ENCODE results near the gene IL25. TPM values are rescaled to one million over a fixed set of nuclear protein-coding genes. Genes with fewer than 3 reads are reported as not detected.

IL25 gene
- polyA plus RNA-seq, 1 donor (not counting 4 experiments of a cell fraction or from before 2014, with no cell fraction given) = not detected

DNA sequence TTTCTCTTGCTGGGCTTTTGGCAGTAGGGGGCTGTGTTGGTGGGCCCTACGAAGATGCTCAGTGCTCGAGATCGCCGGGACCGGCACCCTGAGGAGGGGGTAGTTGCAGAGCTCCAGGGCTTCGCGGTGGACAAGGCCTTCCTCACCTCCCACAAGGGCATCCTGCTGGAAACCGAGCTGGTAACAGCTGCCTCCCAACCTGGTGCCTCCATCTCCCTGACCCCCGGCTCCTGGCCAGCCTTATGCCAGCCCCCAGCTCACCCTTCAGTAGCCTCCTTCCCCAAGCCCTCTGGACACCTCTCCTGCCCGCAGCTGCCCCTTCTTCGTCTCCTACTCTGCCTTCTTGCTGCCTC, 4.6 kb downstream of the IL25 start:
- Histone ChIP-seq H3K36me3 (ENCODE audit: control insufficient read depth in 2 of 2, extremely low read depth in 1 of 2, insufficient read depth in 2 of 2, low read length in 2 of 2) (no peaks in the 10 kb centered on the region), H3K4me1 (ENCODE audit: control insufficient read depth, extremely low read depth, insufficient read depth, low read length) (no peaks in the 10 kb centered on the region), H3K27me3 (ENCODE audit: control insufficient read depth, extremely low read depth, insufficient read depth, low read length) (peaks cover 7% of the 10 kb centered on the region), H3K27ac (ENCODE audit: control insufficient read depth, insufficient read depth, low read length) (no peak overlapping the region), H3K9me1 (ENCODE audit: control insufficient read depth, extremely low read depth, insufficient read depth, low read length) (no peaks in the 10 kb centered on the region), H3K9ac (ENCODE audit: control insufficient read depth, extremely low read depth, insufficient read depth, low read length) (no peak overlapping the region), H3K9me3 (ENCODE audit: control insufficient read depth, low read depth, low read length) (no peaks in the 10 kb centered on the region), H3K4me2 (ENCODE audit: control insufficient read depth, extremely low read depth, insufficient read depth, low read depth, low read length) (no peak overlapping the region), H2AFZ (ENCODE audit: control insufficient read depth, low read length) (no peak overlapping the region), H3K4me3 (ENCODE audit: control insufficient read depth in 2 of 3, extremely low read depth in 1 of 3, insufficient read depth in 2 of 3, low read depth in 1 of 3, low read length in 3 of 3) (no peak overlapping the region), H4K20me1 (ENCODE audit: control insufficient read depth, extremely low read depth, insufficient read depth, low read length) (no peaks in the 10 kb centered on the region), H3K79me2 (ENCODE audit: control insufficient read depth, insufficient read depth, low read length) (no peaks in the 10 kb centered on the region)
- TF ChIP-seq EZH2 (IDR thresholded peaks at IDR 0.05; ENCODE audit: low read length) = no peak
- TF ChIP-seq, protein P1, sequence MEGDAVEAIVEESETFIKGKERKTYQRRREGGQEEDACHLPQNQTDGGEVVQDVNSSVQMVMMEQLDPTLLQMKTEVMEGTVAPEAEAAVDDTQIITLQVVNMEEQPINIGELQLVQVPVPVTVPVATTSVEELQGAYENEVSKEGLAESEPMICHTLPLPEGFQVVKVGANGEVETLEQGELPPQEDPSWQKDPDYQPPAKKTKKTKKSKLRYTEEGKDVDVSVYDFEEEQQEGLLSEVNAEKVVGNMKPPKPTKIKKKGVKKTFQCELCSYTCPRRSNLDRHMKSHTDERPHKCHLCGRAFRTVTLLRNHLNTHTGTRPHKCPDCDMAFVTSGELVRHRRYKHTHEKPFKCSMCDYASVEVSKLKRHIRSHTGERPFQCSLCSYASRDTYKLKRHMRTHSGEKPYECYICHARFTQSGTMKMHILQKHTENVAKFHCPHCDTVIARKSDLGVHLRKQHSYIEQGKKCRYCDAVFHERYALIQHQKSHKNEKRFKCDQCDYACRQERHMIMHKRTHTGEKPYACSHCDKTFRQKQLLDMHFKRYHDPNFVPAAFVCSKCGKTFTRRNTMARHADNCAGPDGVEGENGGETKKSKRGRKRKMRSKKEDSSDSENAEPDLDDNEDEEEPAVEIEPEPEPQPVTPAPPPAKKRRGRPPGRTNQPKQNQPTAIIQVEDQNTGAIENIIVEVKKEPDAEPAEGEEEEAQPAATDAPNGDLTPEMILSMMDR (optimal IDR thresholded peaks at IDR 0.05 in 1 of 3, IDR thresholded peaks at IDR 0.05 in 1 of 3, conservative IDR thresholded peaks at IDR 0.05 in 1 of 3; ENCODE audit: extremely low read depth in 1 of 3, insufficient read depth in 2 of 3, low read length in 3 of 3) = no peak
- dilution Hi-C loops (cut with MboI; ENCODE audit: extremely low pct_ligation_motif_present, low sequenced_read_pairs) = no loop called here
- FAIRE-seq = no peak
- no peak for DNase-seq (ENCODE audit: low read depth, low spot score)

DNA sequence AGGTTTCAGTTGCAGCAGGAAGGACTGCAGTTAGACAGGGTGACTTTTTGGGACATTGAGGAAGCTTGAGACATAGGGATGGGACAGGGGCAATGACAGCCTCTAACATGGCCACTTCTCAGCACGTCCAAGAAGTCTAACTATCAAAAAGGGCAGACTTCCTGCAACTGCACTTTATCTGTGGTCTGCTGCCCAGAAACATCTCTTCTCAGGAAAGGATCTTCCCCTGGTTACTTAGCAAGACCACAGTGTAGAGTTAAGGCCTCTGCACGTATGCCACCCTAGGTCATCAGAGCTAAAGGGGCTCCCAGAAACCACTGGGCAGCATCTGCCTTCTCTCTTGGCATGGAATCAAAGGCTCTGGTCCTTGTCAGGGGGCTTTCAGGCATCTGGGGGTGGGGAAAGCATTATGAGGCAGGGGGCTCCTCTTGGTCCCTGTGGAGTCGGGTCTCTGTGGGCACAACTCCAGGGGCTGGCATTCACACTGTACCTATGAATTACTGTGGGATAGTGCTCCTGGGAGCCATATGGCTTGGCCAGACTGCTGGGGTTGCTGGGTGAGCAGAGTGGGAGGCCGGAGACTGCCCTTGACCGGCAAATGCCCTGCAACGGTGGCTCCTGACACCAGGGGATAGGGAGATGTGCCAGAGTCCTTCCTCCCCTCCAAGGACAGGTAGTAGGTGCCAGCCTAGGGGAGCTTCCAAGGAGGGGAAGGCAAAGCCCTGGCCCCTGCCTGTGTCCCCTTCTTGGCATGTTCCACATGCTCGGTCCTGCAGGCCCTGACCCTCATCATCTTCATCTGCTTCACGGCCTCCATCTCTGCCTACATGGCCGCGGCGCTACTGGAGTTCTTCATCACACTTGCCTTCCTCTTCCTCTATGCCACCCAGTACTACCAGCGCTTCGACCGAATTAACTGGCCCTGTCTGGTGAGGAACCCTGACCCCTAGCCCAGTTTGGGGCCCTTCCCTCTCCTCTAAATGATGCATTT, 5.3 kb downstream of the IL25 start:
- Histone ChIP-seq H2AFZ (ENCODE audit: control insufficient read depth, low read length) (no peak overlapping the region), H3K79me2 (ENCODE audit: control insufficient read depth, insufficient read depth, low read length) (no peaks in the 10 kb centered on the region), H3K9ac (ENCODE audit: control insufficient read depth, extremely low read depth, insufficient read depth, low read length) (no peak overlapping the region), H4K20me1 (ENCODE audit: control insufficient read depth, extremely low read depth, insufficient read depth, low read length) (no peaks in the 10 kb centered on the region), H3K4me1 (ENCODE audit: control insufficient read depth, extremely low read depth, insufficient read depth, low read length) (no peaks in the 10 kb centered on the region), H3K27me3 (ENCODE audit: control insufficient read depth, extremely low read depth, insufficient read depth, low read length) (peaks cover 7% of the 10 kb centered on the region), H3K9me3 (ENCODE audit: control insufficient read depth, low read depth, low read length) (no peaks in the 10 kb centered on the region), H3K27ac (ENCODE audit: control insufficient read depth, insufficient read depth, low read length) (no peak overlapping the region), H3K9me1 (ENCODE audit: control insufficient read depth, extremely low read depth, insufficient read depth, low read length) (no peaks in the 10 kb centered on the region), H3K4me2 (ENCODE audit: control insufficient read depth, extremely low read depth, insufficient read depth, low read depth, low read length) (no peak overlapping the region), H3K36me3 (ENCODE audit: control insufficient read depth in 2 of 2, extremely low read depth in 1 of 2, insufficient read depth in 2 of 2, low read length in 2 of 2) (no peaks in the 10 kb centered on the region), H3K4me3 (ENCODE audit: control insufficient read depth in 2 of 3, extremely low read depth in 1 of 3, insufficient read depth in 2 of 3, low read depth in 1 of 3, low read length in 3 of 3) (no peak overlapping the region)
- FAIRE-seq (no peak), DNase-seq (ENCODE audit: low read depth, low spot score) (no peak)
- TF ChIP-seq, protein P1 (optimal IDR thresholded peaks at IDR 0.05 in 1 of 3, IDR thresholded peaks at IDR 0.05 in 1 of 3, conservative IDR thresholded peaks at IDR 0.05 in 1 of 3; ENCODE audit: extremely low read depth in 1 of 3, insufficient read depth in 2 of 3, low read length in 3 of 3) = no peak
- no peak for TF ChIP-seq EZH2 (IDR thresholded peaks at IDR 0.05; ENCODE audit: low read length)
- dilution Hi-C loops (cut with MboI; ENCODE audit: extremely low pct_ligation_motif_present, low sequenced_read_pairs) = no loop called here
